Fibroblast of skin of left biceps (primary cell): ENCODE measurements around the gene KRTAP10-9.
"Not testable (repeated sequence)": the region's sequence is repeated elsewhere in the genome, so short reads cannot be mapped to it uniquely, and the experiment has no call there.

Experiments
- DNase-seq, 2 experiments: peaks; one replicate each; pipeline ENCODE4 v3.0.0-alpha.2; 2013; ENCODE audit warnings: low read depth in 2 of 2

The KRTAP10-9 gene

DNA sequence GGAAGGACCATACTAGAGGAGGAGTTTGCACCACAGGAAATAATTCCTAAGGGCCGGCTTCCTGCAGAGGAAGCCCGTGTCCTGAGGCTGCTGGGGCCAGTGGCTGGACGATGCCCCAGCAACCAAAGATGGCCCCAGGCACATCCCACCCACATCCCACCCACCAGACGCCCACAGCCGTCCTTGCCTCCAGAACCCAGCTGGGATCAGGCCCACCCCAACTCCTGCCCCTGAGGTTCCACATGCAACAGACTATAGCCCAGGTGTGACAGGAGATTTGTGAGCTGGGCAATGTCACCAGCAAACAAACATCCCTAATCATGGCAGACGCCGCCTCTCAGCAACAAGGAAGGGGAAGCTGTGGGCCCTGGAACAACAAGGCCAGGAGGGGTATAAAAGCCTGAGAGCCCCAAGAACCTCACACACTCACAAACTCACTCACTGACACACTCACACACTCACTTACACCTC is at the start of gene KRTAP10-9:
TSS of gene KRTAP10-9 (plus strand) at position 421 of the 471 bp plus-strand sequence. CDS start 79 bp downstream, outside the sequence.
- DNase-seq = no peak

DNA sequence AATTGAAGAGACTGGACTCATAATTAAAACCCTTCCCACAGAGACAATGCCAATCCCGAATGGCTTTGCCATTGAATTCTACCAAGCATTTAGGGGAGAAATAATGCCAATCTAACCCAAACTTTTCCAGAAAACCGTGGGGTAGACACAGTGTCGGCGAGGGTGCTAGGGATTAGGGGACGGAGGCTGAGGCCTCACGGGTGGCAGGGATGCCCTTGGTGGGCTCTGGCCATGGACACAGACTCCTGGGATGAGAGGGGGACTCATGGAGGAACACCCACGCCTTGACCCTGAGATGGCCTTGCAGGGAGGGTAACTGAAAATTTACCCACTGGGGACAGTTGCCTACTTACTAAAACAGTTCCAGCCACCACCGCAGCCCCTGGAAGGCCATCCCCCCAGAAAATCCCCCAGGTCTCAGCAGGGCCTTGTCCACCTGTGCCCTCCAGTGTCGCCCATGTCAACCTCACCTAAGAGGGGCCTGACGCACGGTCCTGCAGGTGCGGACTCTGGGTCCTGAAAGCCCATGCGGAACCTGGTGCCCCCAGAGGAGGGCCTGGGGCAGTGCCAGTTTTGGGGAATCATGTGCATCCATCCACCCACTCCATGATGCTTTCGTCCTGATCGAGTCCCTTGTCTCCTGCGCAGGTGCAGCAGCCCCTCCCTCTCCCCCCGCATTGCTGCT is 48.4 kb upstream of the KRTAP10-9 start:
- DNase-seq = no peak

- DNase-seq = no peak
Observed at GRCh38 chr21:44579056-44579832, 47.6 kb upstream of the KRTAP10-9 start.

- no peak for DNase-seq
Observed at GRCh38 chr21:44579833-44580144, 47.1 kb upstream of the KRTAP10-9 start.

DNA sequence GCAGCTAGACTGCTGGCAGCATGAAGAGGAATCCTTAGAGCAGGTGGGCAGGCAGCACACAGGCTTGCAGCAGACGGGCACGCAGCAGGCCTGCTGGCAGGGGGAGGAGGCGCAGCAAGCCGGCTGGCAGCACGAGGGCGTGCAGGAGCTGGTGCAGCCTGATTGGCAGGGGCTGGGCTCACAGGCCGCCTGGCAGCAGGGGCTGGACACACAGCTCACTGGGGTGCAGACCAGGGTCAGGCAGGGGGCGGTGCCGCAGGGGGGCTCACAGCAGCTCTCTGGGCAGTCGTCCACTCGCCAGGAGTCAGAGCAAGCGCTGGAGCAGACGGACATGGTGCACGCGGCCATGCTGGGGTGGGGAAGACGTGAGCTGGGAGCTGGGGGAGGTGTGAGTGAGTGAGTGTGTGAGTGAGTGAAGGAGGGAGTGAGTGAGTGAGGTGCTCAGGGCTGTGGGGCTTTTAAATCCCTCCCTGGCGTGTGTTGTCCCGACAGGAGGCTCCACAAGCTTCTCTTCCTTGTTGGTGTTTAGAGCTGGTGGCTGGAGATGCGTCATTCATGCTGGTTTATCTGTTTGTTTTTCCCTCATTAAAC is 46.6 kb upstream of the KRTAP10-9 start, which contains the start of gene KRTAP10-5:
TSS of gene KRTAP10-5 (minus strand) at position 374 of the 591 bp plus-strand sequence. CDS start at position 348, 26 bp downstream.
- DNase-seq = not testable (repeated sequence)

DNA sequence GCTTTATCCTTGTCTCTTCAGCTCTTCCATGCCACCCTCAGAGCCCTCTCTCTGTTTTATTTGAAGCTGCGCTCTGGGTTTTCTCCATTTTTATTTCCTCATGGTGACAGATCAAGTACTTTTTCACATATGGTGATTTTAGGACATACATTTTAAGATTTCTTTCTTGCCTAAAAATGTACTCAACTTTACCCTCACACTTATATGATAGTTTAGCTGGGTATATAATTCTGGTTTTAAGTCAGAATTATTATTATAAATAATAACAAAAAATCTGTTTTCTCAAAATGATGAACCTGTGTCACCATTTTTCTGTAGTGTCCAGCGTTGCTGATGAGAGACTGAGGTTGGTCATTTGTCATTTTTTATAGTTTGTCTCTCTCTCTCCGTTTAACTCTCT is 45.7 kb upstream of the KRTAP10-9 start:
- DNase-seq = no peak

- DNase-seq = no peak
Observed at GRCh38 chr21:44582055-44582454, 44.8 kb upstream of the KRTAP10-9 start.

- DNase-seq = no peak
Observed at GRCh38 chr21:44583089-44583799, 43.6 kb upstream of the KRTAP10-9 start.

DNA sequence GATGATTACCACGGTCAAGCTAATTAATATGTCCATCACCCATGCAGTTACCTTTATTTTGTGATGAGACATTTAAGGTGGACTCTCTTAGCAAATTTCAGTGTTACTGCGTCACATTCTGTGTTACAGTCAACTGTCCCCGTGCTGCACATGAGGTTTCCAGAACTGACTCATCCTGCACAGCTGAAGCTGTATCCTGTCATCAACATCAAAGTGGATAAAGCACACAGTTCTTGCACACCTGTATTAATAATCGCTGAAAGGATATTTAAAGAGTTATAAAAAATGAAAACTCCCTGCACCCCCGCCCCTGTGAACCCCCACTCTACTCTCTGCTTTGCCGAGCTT is 43.1 kb upstream of the KRTAP10-9 start:
- no peak for DNase-seq

DNA sequence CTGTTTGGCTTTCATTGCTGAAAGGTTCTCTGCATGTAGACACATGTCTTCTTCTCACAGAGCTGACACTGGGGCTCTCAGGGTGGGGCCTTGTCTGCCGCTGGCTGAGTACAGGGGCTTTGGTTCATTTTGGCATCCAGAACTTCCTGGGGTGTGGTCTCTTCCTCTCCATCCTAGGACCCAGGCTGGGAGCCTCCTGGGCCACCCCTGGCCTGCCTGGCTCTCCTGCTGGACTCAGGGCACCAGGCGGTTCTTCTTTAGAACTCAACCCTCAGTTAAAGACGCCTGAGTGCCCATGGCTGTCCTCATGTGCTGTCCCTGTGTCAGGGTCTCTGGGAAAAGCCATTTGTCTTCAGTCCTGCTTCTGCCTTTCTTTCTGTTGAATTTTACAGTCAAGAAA is 41.0 kb upstream of the KRTAP10-9 start:
- no peak for DNase-seq

DNA sequence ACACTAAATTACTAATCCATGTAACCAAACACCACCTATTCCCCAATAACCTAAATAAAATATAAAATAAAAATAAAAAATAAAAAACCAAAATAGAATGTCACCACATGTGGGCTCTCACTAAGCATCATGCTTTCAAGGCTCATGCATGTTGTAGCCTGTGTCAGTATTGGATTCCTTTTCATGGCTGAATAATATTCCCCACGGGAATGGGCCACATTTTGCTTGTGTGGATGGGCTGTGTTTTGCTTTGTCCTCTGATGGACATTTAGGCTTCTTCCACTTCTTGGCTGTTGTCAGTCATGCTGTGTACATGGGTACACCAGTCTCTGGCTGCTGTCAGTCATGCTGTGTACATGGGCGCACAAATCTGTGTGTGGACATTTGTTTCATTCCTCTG is 37.8 kb upstream of the KRTAP10-9 start:
- DNase-seq = no peak

GRCh38 chr21:44589586-44590305 is 37.1 kb upstream of the KRTAP10-9 start:
- no peak for DNase-seq

GRCh38 chr21:44590311-44590721 is 36.6 kb upstream of the KRTAP10-9 start:
- no peak for DNase-seq

DNA sequence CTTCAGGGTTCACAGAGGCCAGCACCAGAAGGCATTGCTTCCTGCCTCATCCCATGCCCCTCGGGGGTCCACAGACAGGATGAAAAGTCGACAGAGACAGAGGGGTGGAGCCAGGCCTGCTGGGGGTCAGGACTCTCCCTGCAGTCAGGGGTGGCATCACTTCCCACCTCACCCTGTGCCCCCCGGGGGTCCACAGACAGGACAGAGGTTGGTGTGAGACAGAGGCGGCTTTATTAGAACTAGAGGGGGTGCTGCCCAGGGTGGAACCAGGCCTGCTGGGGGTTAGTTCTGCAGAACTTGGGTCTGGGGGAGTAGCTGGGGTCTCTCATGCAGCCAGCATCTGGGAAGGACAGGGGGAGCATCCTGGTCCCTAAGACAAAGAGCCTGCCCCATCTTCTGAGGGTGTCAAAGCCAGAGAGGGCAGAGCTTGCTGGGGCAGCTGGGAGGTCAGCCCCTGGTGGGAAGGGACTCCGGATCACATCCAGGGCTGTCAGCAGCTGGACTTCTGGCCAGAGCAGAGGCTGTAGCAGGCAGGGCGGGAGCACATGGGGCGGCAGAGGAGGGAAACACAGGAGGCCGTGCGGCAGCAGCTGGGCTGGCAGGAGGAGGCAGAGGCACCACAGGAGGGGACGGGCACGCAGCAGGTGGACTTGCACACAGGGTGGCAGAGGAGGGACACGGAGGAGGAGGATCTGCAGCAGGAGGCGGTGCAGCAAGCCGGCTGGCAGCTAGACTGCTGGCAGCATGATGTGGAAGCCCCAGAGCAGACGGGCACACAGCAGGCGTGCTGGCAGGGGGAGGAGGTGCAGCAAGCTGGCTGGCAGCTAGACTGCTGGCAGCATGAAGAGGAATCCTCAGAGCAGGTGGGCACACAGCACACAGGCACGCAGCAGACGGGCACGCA is 35.7 kb upstream of the KRTAP10-9 start:
- DNase-seq = not testable (repeated sequence)

- not testable (repeated sequence) for DNase-seq
Observed at GRCh38 chr21:44591801-44592130, 35.1 kb upstream of the KRTAP10-9 start.

- DNase-seq = no peak
Observed at GRCh38 chr21:44592446-44593311, 34.2 kb upstream of the KRTAP10-9 start, which contains the start of gene KRTAP10-6. TSS of gene KRTAP10-6 (minus strand) at chr21:44592505. CDS start at chr21:44592484, 21 bp downstream.

- DNase-seq = no peak
Observed at GRCh38 chr21:44593598-44594405, 33.1 kb upstream of the KRTAP10-9 start.

DNA sequence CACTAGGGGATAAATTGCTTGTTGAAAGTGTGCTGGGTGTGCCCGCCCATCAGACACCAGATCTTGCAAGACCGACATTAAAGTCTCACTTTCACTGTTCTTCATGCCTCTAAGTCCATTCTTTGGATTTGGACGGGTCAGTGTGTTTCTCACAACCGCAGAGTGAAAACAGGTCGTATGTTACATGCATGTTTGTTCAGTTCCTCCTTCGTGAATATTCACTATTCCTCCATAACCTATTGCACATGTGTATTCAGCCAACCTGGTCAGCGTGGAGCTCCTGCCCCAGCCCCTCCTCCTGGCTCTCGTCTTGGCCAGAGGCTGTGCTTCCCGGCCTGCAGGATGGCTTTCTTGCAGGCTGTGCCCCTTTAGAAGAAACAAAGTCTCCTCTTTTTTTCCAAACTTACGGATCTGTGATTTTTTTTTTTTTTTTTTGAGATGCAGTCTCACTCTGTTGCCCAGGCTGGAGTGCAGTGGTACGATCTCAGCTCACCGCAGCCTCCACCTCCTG is 32.4 kb upstream of the KRTAP10-9 start:
- DNase-seq = no peak
